WTC11 (cell line): Measurements from ENCODE around the gene DCTPP1. TPM values are rescaled to one million over a fixed set of nuclear protein-coding genes. Genes with fewer than 3 reads are reported as not detected.

ENCODE experiments used
- ATAC-seq: fragments of 200-7000 bp; cut with Tn5 transposase; 2 replicates; pipeline ENCODE4 v1.10.0; 2021; ENCODE audit warnings: mild to moderate bottlenecking, moderate library complexity
- CTCF ChIA-PET: fragments of 300-600 bp; sonication (Branson Sonifier 250); formaldehyde crosslinking; loops from one replicate; lab custom pipeline; 2021; ENCODE audit warnings: antibody characterized with exemption; lab: Charles Lee
- POLR2A ChIA-PET: fragments of 350-600 bp; sonication (Branson Sonifier 250); formaldehyde crosslinking; loops from one replicate; lab custom pipeline; 2021; ENCODE audit warnings: antibody characterized with exemption; lab: Charles Lee
- DNase-seq: peaks from one replicate; pipeline ENCODE4 v3.0.0; 2021; ENCODE audit warnings: low spot score
- H3K27ac Mint-ChIP-seq: 2 replicates; pipeline ENCODE4 v1.8.0; 2021; ENCODE audit warnings: mixed read lengths
- H3K27me3 Mint-ChIP-seq: 2 replicates; pipeline ENCODE4 v1.8.0; 2021; ENCODE audit warnings: low read depth, mild to moderate bottlenecking, moderate library complexity, mixed read lengths
- H3K36me3 Mint-ChIP-seq: 2 replicates; pipeline ENCODE4 v1.8.0; 2021; ENCODE audit warnings: mixed read lengths
- H3K4me1 Mint-ChIP-seq: 2 replicates; pipeline ENCODE4 v1.8.0; 2022; ENCODE audit warnings: mixed read lengths
- H3K4me3 Mint-ChIP-seq: 2 replicates; pipeline ENCODE4 v1.8.0; 2021; ENCODE audit warnings: mild to moderate bottlenecking, moderate library complexity, mixed read lengths
- H3K9me3 Mint-ChIP-seq: 2 replicates; pipeline ENCODE4 v1.8.0; 2021; ENCODE audit warnings: mixed read lengths
- ARID4B ChIP-seq: sonication (generic); formaldehyde crosslinking; IDR thresholded peaks from 2 replicates; pipeline ENCODE4 v1.8.0; 2023; ENCODE audit warnings: missing genetic modification reagents, mild to moderate bottlenecking, borderline replicate concordance
- ATF2 ChIP-seq: sonication (generic); formaldehyde crosslinking; IDR thresholded peaks from 2 replicates; pipeline ENCODE4 v1.8.1; 2022; ENCODE audit warnings: low read depth, missing genetic modification reagents, borderline replicate concordance
- ATF3 ChIP-seq: sonication (generic); formaldehyde crosslinking; conservative IDR thresholded peaks from 2 replicates; pipeline ENCODE4 v1.8.1; 2022; ENCODE audit warnings: mild to moderate bottlenecking, missing genetic modification reagents
- CDX4 ChIP-seq: fragments of 250-450 bp; sonication (Bioruptor Pico); IDR thresholded peaks from 2 replicates; pipeline ENCODE4 v1.9.0; 2021; ENCODE audit warnings: moderate library complexity, mild to moderate bottlenecking, inconsistent platforms, borderline replicate concordance
- E2F1 ChIP-seq: sonication (generic); formaldehyde crosslinking; IDR thresholded peaks from 2 replicates; pipeline ENCODE4 v1.8.0; 2022; ENCODE audit warnings: mild to moderate bottlenecking, missing genetic modification reagents
- E2F5 ChIP-seq: sonication (generic); formaldehyde crosslinking; IDR thresholded peaks from 2 replicates; pipeline ENCODE4 v1.8.1; 2022; ENCODE audit warnings: mild to moderate bottlenecking, moderate library complexity, missing genetic modification reagents
- ESRRA ChIP-seq: sonication (generic); formaldehyde crosslinking; IDR thresholded peaks from 2 replicates; pipeline ENCODE4 v1.8.1; 2022; ENCODE audit warnings: mild to moderate bottlenecking, missing genetic modification reagents, borderline replicate concordance
- ETV6 ChIP-seq: sonication (generic); formaldehyde crosslinking; IDR thresholded peaks from 2 replicates; pipeline ENCODE4 v1.8.1; 2022; ENCODE audit warnings: mild to moderate bottlenecking, missing genetic modification reagents
- FOXP1 ChIP-seq: sonication (generic); formaldehyde crosslinking; IDR thresholded peaks from 2 replicates; pipeline ENCODE4 v1.8.0; 2022; ENCODE audit warnings: missing genetic modification reagents, mild to moderate bottlenecking, moderate library complexity, borderline replicate concordance
- HMGA2 ChIP-seq: fragments of 250-450 bp; sonication (Bioruptor Pico); IDR thresholded peaks from 2 replicates; pipeline ENCODE4 v1.4.0; 2021; ENCODE audit warnings: mild to moderate bottlenecking, moderate library complexity
- KAT7 ChIP-seq: sonication (generic); formaldehyde crosslinking; IDR thresholded peaks from 2 replicates; pipeline ENCODE4 v1.8.1; 2023; ENCODE audit warnings: missing genetic modification reagents, mild to moderate bottlenecking, borderline replicate concordance
- MYBL2 ChIP-seq: sonication (generic); formaldehyde crosslinking; IDR thresholded peaks from 2 replicates; pipeline ENCODE4 v1.8.1; 2023; ENCODE audit warnings: mild to moderate bottlenecking, moderate library complexity, missing genetic modification reagents
- NFATC4 ChIP-seq: fragments of 250-450 bp; sonication (Bioruptor Pico); IDR thresholded peaks from 2 replicates; pipeline ENCODE4 v1.9.0; 2021; ENCODE audit warnings: mild to moderate bottlenecking
- OVOL2 ChIP-seq: fragments of 250-450 bp; sonication (Bioruptor Pico); IDR thresholded peaks from 2 replicates; pipeline ENCODE4 v1.9.0; 2021; ENCODE audit warnings: mild to moderate bottlenecking, borderline replicate concordance
- PRRX2 ChIP-seq: fragments of 250-450 bp; sonication (Bioruptor Pico); IDR thresholded peaks from 2 replicates; pipeline ENCODE4 v1.8.0; 2021; ENCODE audit warnings: mild to moderate bottlenecking
- USF1 ChIP-seq: sonication (generic); formaldehyde crosslinking; IDR thresholded peaks from 2 replicates; pipeline ENCODE4 v1.8.0; 2022; ENCODE audit warnings: mild to moderate bottlenecking, missing genetic modification reagents
- ZNF219 ChIP-seq: sonication (generic); formaldehyde crosslinking; IDR thresholded peaks from 2 replicates; pipeline ENCODE4 v1.8.0; 2023; ENCODE audit warnings: missing genetic modification reagents, mild to moderate bottlenecking, borderline replicate concordance
- ZNF317 ChIP-seq: sonication (generic); formaldehyde crosslinking; IDR thresholded peaks from 2 replicates; pipeline ENCODE4 v1.8.1; 2023; ENCODE audit warnings: low read depth, mild to moderate bottlenecking, moderate library complexity, missing genetic modification reagents, borderline replicate concordance
- ZNF416 ChIP-seq: fragments of 250-450 bp; sonication (Bioruptor Pico); IDR thresholded peaks from 2 replicates; pipeline ENCODE4 v1.9.0; 2021; ENCODE audit warnings: mild to moderate bottlenecking, inconsistent platforms
- total RNA-seq: library from RNA; stranded (reverse); gene quantifications from 3 replicates; pipeline ENCODE4 v1.2.3, GENCODE V29; 2021

DCTPP1 gene
- total RNA-seq, 1 experiment from 2014 or later: 70.5 TPM

- TF ChIP-seq E2F5: 0 out of 2 replicates have a peak, but pooled peaks have one; percentile 76
- TF ChIP-seq FOXP1: 0 out of 2 replicates have a peak, but pooled peaks have one; percentile 46
- peak; percentile 88 for TF ChIP-seq USF1 (CRISPR knock-in tag)
- TF ChIP-seq OVOL2 (CRISPR knock-in tag): no peak
- TF ChIP-seq ZNF416: no peak
- no peak for TF ChIP-seq NFATC4 (CRISPR knock-in tag)
- peak; percentile 66 for TF ChIP-seq ETV6 (CRISPR knock-in tag)
- 0 out of 2 replicates have a peak, but pooled peaks have one; percentile 35 for TF ChIP-seq ESRRA (CRISPR knock-in tag)
- no peak for TF ChIP-seq PRRX2 (CRISPR knock-in tag)
Measured at GRCh38 chr16:30407102-30407803, 22.6 kb downstream of the DCTPP1 start, which contains the start of gene ZNF771 (continued).

- Mint-ChIP-seq H3K27me3 (peaks cover 21% of the 10 kb centered on the region), H3K4me1 (peaks cover 20% of the 10 kb centered on the region), H3K36me3 (peaks cover 2% of the 10 kb centered on the region; the same call in 1 of the 2 replicates), H3K27ac (peak overlapping the region; percentile 93), H3K4me3 (peak overlapping the region; percentile 90), H3K9me3 (no peaks in the 10 kb centered on the region)
- ChIA-PET POLR2A (interaction anchor here (1.0 to 1.9 kb wide), 5 partner anchors 11 to 178 kb away, joined by 3 to 26 read pairs (median 4); partner anchors contain the start of genes ZNF48 and ZNF785), CTCF (interaction anchor here (0.6 to 4.9 kb wide), 12 partner anchors 10 to 315 kb away, joined by 3 to 97 read pairs (median 16); partner anchors contain the start of genes CORO1A, DCTPP1, TBC1D10B and TBX6)
- DNase-seq (no peak), ATAC-seq (no peak)
- no peak for TF ChIP-seq ATF2 (CRISPR knock-in tag)
- 0 out of 2 replicates have a peak, but pooled peaks have one; percentile 13 for TF ChIP-seq KAT7 (CRISPR knock-in tag)
Measured at GRCh38 chr16:30406795-30407101, 23.1 kb downstream of the DCTPP1 start.

- H3K4me1 Mint-ChIP-seq: peaks cover 26% of the 10 kb centered on the region
- POLR2A ChIA-PET: no interaction called here
- no peak for DNase-seq
- no peak for ATAC-seq
- no peaks in the 10 kb centered on the region for H3K9me3 Mint-ChIP-seq
- H3K36me3 Mint-ChIP-seq: peaks cover 4% of the 10 kb centered on the region
- H3K27ac Mint-ChIP-seq: peak overlapping the region; percentile 20
- H3K4me3 Mint-ChIP-seq: peak overlapping the region; percentile 89
- peaks cover 21% of the 10 kb centered on the region for H3K27me3 Mint-ChIP-seq
- CTCF ChIA-PET: interaction anchor here (9.3 kb wide), 1 partner anchor 6 kb away, joined by 97 read pairs; the partner anchor contains the start of gene ZNF771
- TF ChIP-seq MYBL2 (CRISPR knock-in tag) (no peak), ATF3 (CRISPR knock-in tag) (no peak), ZNF317 (CRISPR knock-in tag) (no peak), E2F1 (CRISPR knock-in tag) (no peak), CDX4 (CRISPR knock-in tag) (no peak), ZNF219 (CRISPR knock-in tag) (no peak), ARID4B (CRISPR knock-in tag) (no peak), ATF2 (CRISPR knock-in tag) (no peak), HMGA2 (no peak)
Measured at GRCh38 chr16:30401768-30402425, 27.9 kb downstream of the DCTPP1 start.
